ENCODE data around the gene SLC9A7.

SLC9A7 gene

GRCh38 chrX:46643636-46644035 lies 115.3 kb downstream of the SLC9A7 start:
- DNase-seq, result no peak

- peak; percentile 19 for DNase-seq
Measured at GRCh38 chrX:46642145-46642544, 116.8 kb downstream of the SLC9A7 start.

GRCh38 chrX:46637938-46638337 lies 121.0 kb downstream of the SLC9A7 start:
- DNase-seq, result no peak

- DNase-seq, result no peak
Measured at GRCh38 chrX:46636223-46636622, 122.7 kb downstream of the SLC9A7 start.

- no peak for DNase-seq
Measured at GRCh38 chrX:46635186-46635585, 123.7 kb downstream of the SLC9A7 start.

- no peak for DNase-seq
Measured at GRCh38 chrX:46634577-46634976, 124.3 kb downstream of the SLC9A7 start.

GRCh38 chrX:46630141-46630540 lies 128.8 kb downstream of the SLC9A7 start:
- DNase-seq, result no peak

GRCh38 chrX:46628460-46629371 lies 130.2 kb downstream of the SLC9A7 start:
- DNase-seq, result no peak

- no peak for DNase-seq
Measured at GRCh38 chrX:46627711-46628419, 131.1 kb downstream of the SLC9A7 start.

- DNase-seq, result no peak
Measured at GRCh38 chrX:46627062-46627461, 131.9 kb downstream of the SLC9A7 start.

GRCh38 chrX:46626566-46626965 lies 132.4 kb downstream of the SLC9A7 start:
- no peak for DNase-seq

GRCh38 chrX:46624090-46624786 lies 134.7 kb downstream of the SLC9A7 start:
- no peak for DNase-seq

GRCh38 chrX:46621572-46621971 lies 137.3 kb downstream of the SLC9A7 start:
- DNase-seq, result no peak

- DNase-seq, result no peak
Measured at GRCh38 chrX:46620505-46620904, 138.4 kb downstream of the SLC9A7 start.

GRCh38 chrX:46618947-46619346 lies 140.0 kb downstream of the SLC9A7 start:
- no peak for DNase-seq

- DNase-seq, result no peak
Measured at GRCh38 chrX:46617906-46618305, 141.0 kb downstream of the SLC9A7 start.

GRCh38 chrX:46611658-46612362 lies 147.1 kb downstream of the SLC9A7 start:
- DNase-seq, result peak; percentile 22

- no peak for DNase-seq
Measured at GRCh38 chrX:46610070-46610658, 148.8 kb downstream of the SLC9A7 start.

- no peak for DNase-seq
Measured at GRCh38 chrX:46607916-46608315, 151.0 kb downstream of the SLC9A7 start.

GRCh38 chrX:46602468-46603102 lies 156.3 kb downstream of the SLC9A7 start:
- no peak for DNase-seq

- no peak for DNase-seq
Measured at GRCh38 chrX:46601283-46601682, 157.6 kb downstream of the SLC9A7 start.

- no peak for DNase-seq
Measured at GRCh38 chrX:46599051-46599560, 159.8 kb downstream of the SLC9A7 start.

Measured in activated T-cell treated with anti-CD3 and anti-CD28 coated beads, Interleukin-2, amount 50 U/mL, for 1 hour (primary cell).